ENCODE results near the gene PARP14. TPM values are rescaled to one million over a fixed set of nuclear protein-coding genes. Genes with fewer than 3 reads are reported as not detected.

The PARP14 gene
- total RNA-seq, 1 experiment from 2014 or later: 21.8 TPM

DNA sequence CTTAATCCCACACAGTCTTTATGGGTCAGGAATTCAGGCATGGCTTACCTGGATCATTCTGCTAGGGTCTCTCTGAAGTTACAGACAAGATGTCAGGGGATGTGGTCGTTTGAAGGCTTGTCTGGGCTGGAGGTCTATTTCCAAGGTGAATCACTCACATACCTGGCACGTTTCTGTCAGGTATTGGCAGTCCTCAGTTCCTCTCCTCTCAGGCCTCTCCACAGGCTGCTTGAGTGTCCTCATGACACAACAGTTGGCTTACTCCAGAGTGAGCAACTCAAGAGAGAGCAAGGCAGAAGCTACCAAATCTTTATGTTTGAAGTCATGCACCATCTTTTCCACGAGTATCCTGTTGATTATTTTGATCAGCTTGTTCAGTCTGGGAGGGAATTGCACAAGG, 43.9 kb upstream of the PARP14 start:
- Histone ChIP-seq H3K4me1 (ENCODE audit: insufficient read depth, low read length) (0 out of 2 replicates have a peak, but pooled peaks cover 7% of the 10 kb centered on the region), H3K4me3 (ENCODE audit: low read length) (no peak overlapping the region), H4K20me1 (ENCODE audit: low read length) (no peaks in the 10 kb centered on the region), H3F3A (ENCODE audit: low read length, unreplicated experiment) (no peaks in the 10 kb centered on the region), H3K9me3 (ENCODE audit: low read length) (no peaks in the 10 kb centered on the region), H3K4me2 (ENCODE audit: low read length) (no peak overlapping the region), H2AFZ (ENCODE audit: low read length) (no peak overlapping the region), H3K9ac (ENCODE audit: low read length) (no peak overlapping the region), H3K9me2 (replicated peaks; ENCODE audit: low read length) (no peaks in the 10 kb centered on the region), H3K27me3 (ENCODE audit: low read length) (no peaks in the 10 kb centered on the region), H3K79me2 (ENCODE audit: low read length) (no peaks in the 10 kb centered on the region), H3K27ac (ENCODE audit: low read length) (no peak overlapping the region), H3K36me3 (ENCODE audit: low read depth, low read length) (no peaks in the 10 kb centered on the region)
- BruUV-seq (replicated peaks): no TSS peak
- ChIA-PET POLR2A (ENCODE audit: unreplicated experiment) (interaction anchor here (0.6 kb wide), 1 partner anchor 44 kb away, joined by 7 read pairs; no protein-coding TSS in a partner anchor), CTCF (no interaction called here)
- DNase-seq: no peak
- no peak for ATAC-seq
- no peak for TF ChIP-seq EZH2 (IDR thresholded peaks at IDR 0.05; ENCODE audit: low read length, unreplicated experiment)
- intact Hi-C loops (cut with micrococcal nuclease): no loop called here

DNA sequence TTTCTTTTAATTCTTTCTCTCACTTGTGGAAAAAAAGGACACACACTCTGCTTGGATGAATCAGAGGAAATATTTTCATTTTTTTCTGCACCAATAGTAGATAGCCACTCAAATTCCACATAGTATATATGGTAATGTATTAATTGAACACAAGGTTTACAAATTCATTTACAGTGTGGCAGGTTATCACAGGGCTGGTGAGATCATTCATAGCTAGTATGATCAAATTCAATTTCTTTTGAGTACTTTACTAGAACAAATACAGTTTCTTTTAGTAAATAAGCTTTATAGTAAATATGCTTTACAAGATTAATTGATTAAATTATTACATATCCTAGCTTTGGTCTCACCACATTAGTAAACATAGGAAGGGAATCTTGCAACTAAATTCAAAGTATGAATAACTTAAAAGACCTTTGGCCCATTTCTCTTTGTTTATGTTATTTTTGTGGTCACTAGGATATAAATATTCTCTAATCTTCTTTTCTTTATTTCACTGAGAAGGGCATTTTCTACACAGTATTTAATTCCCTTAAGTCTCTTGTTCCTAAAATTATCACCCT, 40.1 kb upstream of the PARP14 start:
- H3K36me3 ChIP-seq (ENCODE audit: low read depth, low read length): no peaks in the 10 kb centered on the region
- H3K9ac ChIP-seq (ENCODE audit: low read length): no peak overlapping the region
- H2AFZ ChIP-seq (ENCODE audit: low read length): no peak overlapping the region
- H3K4me1 ChIP-seq (ENCODE audit: insufficient read depth, low read length): 0 out of 2 replicates have a peak, but pooled peaks cover 5% of the 10 kb centered on the region
- H4K20me1 ChIP-seq (ENCODE audit: low read length): no peaks in the 10 kb centered on the region
- H3K79me2 ChIP-seq (ENCODE audit: low read length): no peaks in the 10 kb centered on the region
- BruUV-seq (replicated peaks): no TSS peak
- no peaks in the 10 kb centered on the region for H3K9me3 ChIP-seq (ENCODE audit: low read length)
- TF ChIP-seq EZH2 (IDR thresholded peaks at IDR 0.05; ENCODE audit: low read length, unreplicated experiment): no peak
- no peak for TF ChIP-seq EZH2phosphoT487 (IDR thresholded peaks at IDR 0.05; ENCODE audit: borderline replicate concordance, low read length)
- TF ChIP-seq, protein P1, sequence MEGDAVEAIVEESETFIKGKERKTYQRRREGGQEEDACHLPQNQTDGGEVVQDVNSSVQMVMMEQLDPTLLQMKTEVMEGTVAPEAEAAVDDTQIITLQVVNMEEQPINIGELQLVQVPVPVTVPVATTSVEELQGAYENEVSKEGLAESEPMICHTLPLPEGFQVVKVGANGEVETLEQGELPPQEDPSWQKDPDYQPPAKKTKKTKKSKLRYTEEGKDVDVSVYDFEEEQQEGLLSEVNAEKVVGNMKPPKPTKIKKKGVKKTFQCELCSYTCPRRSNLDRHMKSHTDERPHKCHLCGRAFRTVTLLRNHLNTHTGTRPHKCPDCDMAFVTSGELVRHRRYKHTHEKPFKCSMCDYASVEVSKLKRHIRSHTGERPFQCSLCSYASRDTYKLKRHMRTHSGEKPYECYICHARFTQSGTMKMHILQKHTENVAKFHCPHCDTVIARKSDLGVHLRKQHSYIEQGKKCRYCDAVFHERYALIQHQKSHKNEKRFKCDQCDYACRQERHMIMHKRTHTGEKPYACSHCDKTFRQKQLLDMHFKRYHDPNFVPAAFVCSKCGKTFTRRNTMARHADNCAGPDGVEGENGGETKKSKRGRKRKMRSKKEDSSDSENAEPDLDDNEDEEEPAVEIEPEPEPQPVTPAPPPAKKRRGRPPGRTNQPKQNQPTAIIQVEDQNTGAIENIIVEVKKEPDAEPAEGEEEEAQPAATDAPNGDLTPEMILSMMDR (conservative IDR thresholded peaks at IDR 0.05; ENCODE audit: low read depth, low read length): no peak
- H3K27ac ChIP-seq (ENCODE audit: low read length): no peak overlapping the region
- no peaks in the 10 kb centered on the region for H3K9me2 ChIP-seq (replicated peaks; ENCODE audit: low read length)
- H3F3A ChIP-seq (ENCODE audit: low read length, unreplicated experiment): no peaks in the 10 kb centered on the region
- H3K4me2 ChIP-seq (ENCODE audit: low read length): no peak overlapping the region
- no peak for DNase-seq
- intact Hi-C loops (cut with micrococcal nuclease): no loop called here
- no peak overlapping the region for H3K4me3 ChIP-seq (ENCODE audit: low read length)
- ChIA-PET CTCF (no interaction called here), POLR2A (ENCODE audit: unreplicated experiment) (no interaction called here)
- no peaks in the 10 kb centered on the region for H3K27me3 ChIP-seq (ENCODE audit: low read length)
- ATAC-seq: no peak

DNA sequence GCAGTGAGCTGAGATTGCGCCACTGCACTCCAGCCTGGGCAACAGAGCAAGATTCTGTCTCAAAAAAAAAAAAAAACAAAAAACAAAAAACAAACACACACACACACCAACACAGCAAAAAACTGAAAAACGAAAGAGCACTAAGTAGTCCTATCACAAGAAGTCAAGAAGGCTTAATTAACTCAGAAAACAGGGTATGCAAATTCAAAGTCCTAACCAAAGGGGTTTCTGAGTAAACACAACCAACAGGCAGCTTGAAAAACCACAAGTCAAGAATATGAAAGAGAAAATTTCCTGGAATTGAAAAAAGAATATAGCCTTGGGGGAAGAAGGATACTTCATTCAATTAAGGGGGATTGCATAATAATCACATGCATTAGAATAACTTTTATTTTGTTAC, 37.7 kb upstream of the PARP14 start:
- Histone ChIP-seq H3K4me3 (ENCODE audit: low read length) (no peak overlapping the region), H3K9ac (ENCODE audit: low read length) (no peak overlapping the region), H3K9me3 (ENCODE audit: low read length) (no peaks in the 10 kb centered on the region), H3K9me2 (replicated peaks; ENCODE audit: low read length) (no peaks in the 10 kb centered on the region), H3K27ac (ENCODE audit: low read length) (no peak overlapping the region), H3F3A (ENCODE audit: low read length, unreplicated experiment) (no peaks in the 10 kb centered on the region), H3K27me3 (ENCODE audit: low read length) (no peaks in the 10 kb centered on the region), H4K20me1 (ENCODE audit: low read length) (no peaks in the 10 kb centered on the region), H3K4me1 (ENCODE audit: insufficient read depth, low read length) (no peaks in the 10 kb centered on the region), H3K36me3 (ENCODE audit: low read depth, low read length) (no peaks in the 10 kb centered on the region), H3K4me2 (ENCODE audit: low read length) (no peak overlapping the region), H3K79me2 (ENCODE audit: low read length) (no peaks in the 10 kb centered on the region), H2AFZ (ENCODE audit: low read length) (no peak overlapping the region)
- CTCF ChIA-PET: no interaction called here
- no TSS peak for BruUV-seq (replicated peaks)
- no peak for ATAC-seq
- POLR2A ChIA-PET (ENCODE audit: unreplicated experiment): no interaction called here
- TF ChIP-seq EZH2 (IDR thresholded peaks at IDR 0.05; ENCODE audit: low read length, unreplicated experiment) (no peak), EZH2phosphoT487 (IDR thresholded peaks at IDR 0.05; ENCODE audit: borderline replicate concordance, low read length) (no peak)
- TF ChIP-seq, protein P1 (conservative IDR thresholded peaks at IDR 0.05; ENCODE audit: low read depth, low read length): no peak
- no peak for DNase-seq
- intact Hi-C loops (cut with micrococcal nuclease): no loop called here
